ENCODE results near the gene FAM98B. TPM values are rescaled to one million over a fixed set of nuclear protein-coding genes. Genes with fewer than 3 reads are reported as not detected.

FAM98B gene
- 7.4 and 9.8 TPM in 2 replicates for total RNA-seq

GRCh38 chr15:38453971-38454695, at the start of gene FAM98B:
Gene FAM98B (plus strand): TSS chr15:38454127. CDS start chr15:38454162, 35 bp downstream.
- Histone ChIP-seq H2AFZ (ENCODE audit: low read length) (peak within 1 kb of the TSS; percentile 100), H4K20me1 (ENCODE audit: insufficient read depth, low read length) (peaks cover 3% of the 10 kb centered on the region), H3K27me3 (ENCODE audit: insufficient read depth, low read length) (peaks cover 8% of the 10 kb centered on the region), H3K9me3 (ENCODE audit: low read depth, low read length) (no peaks in the 10 kb centered on the region), H3K36me3 (ENCODE audit: insufficient read depth, low read length) (no peaks in the 10 kb centered on the region), H3K4me2 (ENCODE audit: insufficient read depth, low read length) (peak within 1 kb of the TSS; percentile 97), H3K27ac (ENCODE audit: low read depth, low read length) (peak within 1 kb of the TSS; percentile 86), H3K4me1 (ENCODE audit: insufficient read depth, low read length) (peaks cover 8% of the 10 kb centered on the region), H3K4me3 (ENCODE audit: insufficient read depth, low read length) (peak within 1 kb of the TSS; percentile 96), H3K79me2 (ENCODE audit: insufficient read depth, low read length) (peaks cover 51% of the 10 kb centered on the region)
- DNase-seq (ENCODE audit: insufficient read length, low spot score, missing footprints) = peak; percentile 80
- no peak for TF ChIP-seq CTCF (IDR thresholded peaks at IDR 0.05; ENCODE audit: extremely low read depth, low read depth, low read length)

GRCh38 chr15:38406436-38406835, 47.5 kb upstream of the FAM98B start:
- TF ChIP-seq CTCF (IDR thresholded peaks at IDR 0.05; ENCODE audit: extremely low read depth, low read depth, low read length) = no peak
- Histone ChIP-seq H3K4me1 (ENCODE audit: insufficient read depth, low read length) (peaks cover 3% of the 10 kb centered on the region), H3K9me3 (ENCODE audit: low read depth, low read length) (no peaks in the 10 kb centered on the region), H3K4me2 (ENCODE audit: insufficient read depth, low read length) (peak overlapping the region; percentile 59), H2AFZ (ENCODE audit: low read length) (peak overlapping the region; percentile 71), H3K27ac (ENCODE audit: low read depth, low read length) (no peak overlapping the region), H4K20me1 (ENCODE audit: insufficient read depth, low read length) (no peaks in the 10 kb centered on the region), H3K79me2 (ENCODE audit: insufficient read depth, low read length) (no peaks in the 10 kb centered on the region), H3K27me3 (ENCODE audit: insufficient read depth, low read length) (peaks cover 2% of the 10 kb centered on the region), H3K4me3 (ENCODE audit: insufficient read depth, low read length) (peak overlapping the region; percentile 27), H3K36me3 (ENCODE audit: insufficient read depth, low read length) (no peaks in the 10 kb centered on the region)
- no peak for DNase-seq (ENCODE audit: insufficient read length, low spot score, missing footprints)

GRCh38 chr15:38408576-38408975, 45.4 kb upstream of the FAM98B start:
- no peaks in the 10 kb centered on the region for H4K20me1 ChIP-seq (ENCODE audit: insufficient read depth, low read length)
- H3K4me2 ChIP-seq (ENCODE audit: insufficient read depth, low read length) = no peak overlapping the region
- H3K27ac ChIP-seq (ENCODE audit: low read depth, low read length) = no peak overlapping the region
- no peak overlapping the region for H3K4me3 ChIP-seq (ENCODE audit: insufficient read depth, low read length)
- H3K4me1 ChIP-seq (ENCODE audit: insufficient read depth, low read length) = no peaks in the 10 kb centered on the region
- DNase-seq (ENCODE audit: insufficient read length, low spot score, missing footprints) = no peak
- no peaks in the 10 kb centered on the region for H3K9me3 ChIP-seq (ENCODE audit: low read depth, low read length)
- H2AFZ ChIP-seq (ENCODE audit: low read length) = no peak overlapping the region
- peaks cover 2% of the 10 kb centered on the region for H3K27me3 ChIP-seq (ENCODE audit: insufficient read depth, low read length)
- no peaks in the 10 kb centered on the region for H3K36me3 ChIP-seq (ENCODE audit: insufficient read depth, low read length)
- no peak for TF ChIP-seq CTCF (IDR thresholded peaks at IDR 0.05; ENCODE audit: extremely low read depth, low read depth, low read length)
- H3K79me2 ChIP-seq (ENCODE audit: insufficient read depth, low read length) = no peaks in the 10 kb centered on the region

GRCh38 chr15:38411902-38412301, 42.0 kb upstream of the FAM98B start:
- Histone ChIP-seq H3K4me1 (ENCODE audit: insufficient read depth, low read length) (no peaks in the 10 kb centered on the region), H2AFZ (ENCODE audit: low read length) (no peak overlapping the region), H3K36me3 (ENCODE audit: insufficient read depth, low read length) (no peaks in the 10 kb centered on the region), H3K9me3 (ENCODE audit: low read depth, low read length) (no peaks in the 10 kb centered on the region), H3K27ac (ENCODE audit: low read depth, low read length) (no peak overlapping the region), H3K4me2 (ENCODE audit: insufficient read depth, low read length) (no peak overlapping the region), H3K27me3 (ENCODE audit: insufficient read depth, low read length) (peaks cover 6% of the 10 kb centered on the region), H3K79me2 (ENCODE audit: insufficient read depth, low read length) (no peaks in the 10 kb centered on the region), H3K4me3 (ENCODE audit: insufficient read depth, low read length) (no peak overlapping the region), H4K20me1 (ENCODE audit: insufficient read depth, low read length) (no peaks in the 10 kb centered on the region)
- TF ChIP-seq CTCF (IDR thresholded peaks at IDR 0.05; ENCODE audit: extremely low read depth, low read depth, low read length) = no peak
- DNase-seq (ENCODE audit: insufficient read length, low spot score, missing footprints) = no peak
